ENCODE measurements around the gene SLIT1.

SLIT1 gene

GRCh38 chr10:96975136-96975535 lies 210.6 kb downstream of the SLIT1 start:
- in situ Hi-C loops (cut with HindIII; ENCODE audit: low pct_ligation_motif_present, low sequenced_read_pairs) = no loop called here
- TF ChIP-seq CTCF (IDR thresholded peaks at IDR 0.05; ENCODE audit: low read depth, low read length, missing control alignments) = no peak
- H3K27ac ChIP-seq = no peak overlapping the region
- H3K36me3 ChIP-seq (replicated peaks) = no peaks in the 10 kb centered on the region
- H3K27me3 ChIP-seq (replicated peaks) = no peaks in the 10 kb centered on the region
- no peak overlapping the region for H3K4me3 ChIP-seq (ENCODE audit: low read depth, low read length)
- DNase-seq = no peak

GRCh38 chr10:96973809-96974747 lies 211.7 kb downstream of the SLIT1 start:
- in situ Hi-C loops (cut with HindIII; ENCODE audit: low pct_ligation_motif_present, low sequenced_read_pairs) = no loop called here
- Histone ChIP-seq H3K27ac (no peak overlapping the region), H3K36me3 (replicated peaks) (no peaks in the 10 kb centered on the region), H3K27me3 (replicated peaks) (no peaks in the 10 kb centered on the region), H3K4me3 (ENCODE audit: low read depth, low read length) (no peak overlapping the region)
- no peak for TF ChIP-seq CTCF (IDR thresholded peaks at IDR 0.05; ENCODE audit: low read depth, low read length, missing control alignments)
- DNase-seq = no peak

GRCh38 chr10:96972264-96972663 lies 213.5 kb downstream of the SLIT1 start:
- H3K4me3 ChIP-seq (ENCODE audit: low read depth, low read length) = no peak overlapping the region
- DNase-seq = no peak
- in situ Hi-C loops (cut with HindIII; ENCODE audit: low pct_ligation_motif_present, low sequenced_read_pairs) = no loop called here
- H3K27ac ChIP-seq = no peak overlapping the region
- TF ChIP-seq CTCF (IDR thresholded peaks at IDR 0.05; ENCODE audit: low read depth, low read length, missing control alignments) = no peak
- H3K36me3 ChIP-seq (replicated peaks) = no peaks in the 10 kb centered on the region
- no peaks in the 10 kb centered on the region for H3K27me3 ChIP-seq (replicated peaks)

GRCh38 chr10:96971324-96971723 lies 214.4 kb downstream of the SLIT1 start:
- in situ Hi-C loops (cut with HindIII; ENCODE audit: low pct_ligation_motif_present, low sequenced_read_pairs) = no loop called here
- TF ChIP-seq CTCF (IDR thresholded peaks at IDR 0.05; ENCODE audit: low read depth, low read length, missing control alignments) = no peak
- Histone ChIP-seq H3K4me3 (ENCODE audit: low read depth, low read length) (no peak overlapping the region), H3K27ac (no peak overlapping the region), H3K27me3 (replicated peaks) (no peaks in the 10 kb centered on the region), H3K36me3 (replicated peaks) (no peaks in the 10 kb centered on the region)
- no peak for DNase-seq

- no peak overlapping the region for H3K27ac ChIP-seq
- H3K36me3 ChIP-seq (replicated peaks) = no peaks in the 10 kb centered on the region
- in situ Hi-C loops (cut with HindIII; ENCODE audit: low pct_ligation_motif_present, low sequenced_read_pairs) = no loop called here
- H3K27me3 ChIP-seq (replicated peaks) = no peaks in the 10 kb centered on the region
- no peak for DNase-seq
- no peak for TF ChIP-seq CTCF (IDR thresholded peaks at IDR 0.05; ENCODE audit: low read depth, low read length, missing control alignments)
- no peak overlapping the region for H3K4me3 ChIP-seq (ENCODE audit: low read depth, low read length)
These were observed 216.9 kb downstream of the SLIT1 start for GRCh38 chr10:96968682-96969423.

Data from brain microvascular endothelial cell (primary cell).